NOMO-1 (cell line): ENCODE measurements around the gene NCKAP5.
"Not testable (repeated sequence)": the region's sequence is repeated elsewhere in the genome, so short reads cannot be mapped to it uniquely, and the experiment has no call there.

Experiments used
- DNase-seq, 2 experiments: peaks; one replicate each; lab custom pipeline; 2025; ENCODE audit not compliant: unreplicated experiment in 2 of 2; lab: John Stamatoyannopoulos, UW

NCKAP5 gene

GRCh38 chr2:133475610-133476009, 92.7 kb downstream of the NCKAP5 start:
- DNase-seq = no peak

GRCh38 chr2:133470446-133470845, 97.8 kb downstream of the NCKAP5 start:
- DNase-seq = not testable (repeated sequence)

- DNase-seq = no peak
Measured at GRCh38 chr2:133462811-133463210, 105.5 kb downstream of the NCKAP5 start.

GRCh38 chr2:133461484-133461883, 106.8 kb downstream of the NCKAP5 start:
- DNase-seq = no peak

- DNase-seq = no peak
Measured at GRCh38 chr2:133459590-133459989, 108.7 kb downstream of the NCKAP5 start.

- no peak for DNase-seq
Measured at GRCh38 chr2:133458280-133458679, 110.0 kb downstream of the NCKAP5 start.

GRCh38 chr2:133457861-133458260, 110.4 kb downstream of the NCKAP5 start:
- DNase-seq = no peak

- no peak for DNase-seq
Measured at GRCh38 chr2:133456971-133457370, 111.3 kb downstream of the NCKAP5 start.

GRCh38 chr2:133456156-133456555, 112.1 kb downstream of the NCKAP5 start:
- DNase-seq = no peak

GRCh38 chr2:133453032-133453431, 115.2 kb downstream of the NCKAP5 start:
- no peak for DNase-seq

GRCh38 chr2:133452583-133452982, 115.7 kb downstream of the NCKAP5 start:
- no peak for DNase-seq

GRCh38 chr2:133452146-133452545, 116.1 kb downstream of the NCKAP5 start:
- no peak for DNase-seq

- DNase-seq = no peak
Measured at GRCh38 chr2:133448195-133448594, 120.1 kb downstream of the NCKAP5 start.

GRCh38 chr2:133447303-133447702, 121.0 kb downstream of the NCKAP5 start:
- DNase-seq = no peak

- no peak for DNase-seq
Measured at GRCh38 chr2:133444465-133444864, 123.8 kb downstream of the NCKAP5 start.

- no peak for DNase-seq
Measured at GRCh38 chr2:133442393-133442792, 125.9 kb downstream of the NCKAP5 start.

GRCh38 chr2:133439565-133439920, 128.7 kb downstream of the NCKAP5 start:
- DNase-seq = no peak

- no peak for DNase-seq
Measured at GRCh38 chr2:133438848-133439564, 129.3 kb downstream of the NCKAP5 start.

GRCh38 chr2:133438026-133438425, 130.2 kb downstream of the NCKAP5 start:
- no peak for DNase-seq

GRCh38 chr2:133437492-133437891, 130.8 kb downstream of the NCKAP5 start:
- DNase-seq = no peak

- DNase-seq = no peak
Measured at GRCh38 chr2:133434959-133435668, 133.1 kb downstream of the NCKAP5 start.
